Measurements from ENCODE around the gene SLC2A13.

Gene SLC2A13

DNA sequence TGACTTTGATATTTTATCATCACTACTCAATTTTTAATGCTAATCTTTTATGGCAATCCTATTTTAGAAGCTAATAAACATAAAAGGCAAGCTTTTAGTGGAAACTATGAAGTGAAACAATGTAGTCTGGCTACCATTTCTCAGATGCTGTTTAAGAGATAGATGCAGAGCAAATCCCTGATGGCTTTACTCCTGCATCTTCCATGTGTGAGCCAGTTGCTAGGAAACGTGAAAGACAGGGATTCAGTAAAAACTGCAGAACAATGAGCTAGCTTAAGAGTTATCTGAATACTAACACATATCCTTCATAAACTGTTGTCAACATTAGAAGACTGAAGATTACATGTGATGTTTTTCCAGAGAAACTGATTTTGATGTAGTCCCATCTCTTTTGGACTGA is 112.6 kb downstream of the SLC2A13 start:
- no peak for DNase-seq (ENCODE audit: low read depth, low spot score)

DNA sequence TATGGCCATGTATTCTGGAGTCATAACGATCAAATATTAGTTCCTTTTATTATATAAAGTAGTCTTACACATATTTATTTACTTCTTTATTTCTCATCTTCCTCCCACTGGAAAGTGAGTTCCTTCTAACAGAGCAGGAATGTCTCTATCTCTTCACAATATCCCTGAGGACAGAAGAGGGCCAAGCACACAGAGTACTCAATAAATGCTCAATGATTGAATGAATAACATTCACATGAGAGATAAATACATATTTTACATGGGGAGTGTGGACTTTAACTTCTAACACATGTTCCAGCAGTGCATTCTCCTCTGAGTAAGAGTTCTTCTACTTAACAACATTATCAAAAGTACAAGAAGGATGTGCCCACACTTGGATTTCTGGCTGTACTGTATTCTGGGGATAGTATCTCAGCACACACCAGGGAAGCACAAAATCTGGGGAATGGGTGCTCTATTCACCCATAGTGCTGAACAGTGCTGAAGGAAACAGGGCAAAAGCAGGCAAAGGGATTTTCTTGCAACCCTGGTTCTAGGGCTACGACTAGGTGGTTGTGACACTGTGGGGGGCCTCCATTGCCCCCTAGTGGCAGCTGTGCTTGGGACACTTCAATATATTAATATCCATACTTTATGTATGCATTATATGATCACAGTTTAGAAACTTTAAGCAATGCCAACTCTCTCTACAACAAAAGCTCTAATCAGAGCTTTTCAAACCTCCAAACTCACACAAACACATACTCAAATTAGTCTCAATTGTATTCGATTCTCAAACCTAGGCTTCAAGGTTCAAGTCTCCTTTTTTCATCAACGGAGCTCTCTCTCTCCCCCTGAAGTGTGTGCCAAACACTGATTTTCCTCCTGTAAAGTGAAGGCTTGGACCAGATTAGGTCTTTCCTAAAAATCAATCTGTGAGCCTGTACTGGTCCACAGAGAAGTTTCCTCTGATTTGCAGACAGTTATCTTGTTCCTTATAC is 115.5 kb downstream of the SLC2A13 start:
- peak; percentile 14 for DNase-seq (ENCODE audit: low read depth, low spot score)

DNA sequence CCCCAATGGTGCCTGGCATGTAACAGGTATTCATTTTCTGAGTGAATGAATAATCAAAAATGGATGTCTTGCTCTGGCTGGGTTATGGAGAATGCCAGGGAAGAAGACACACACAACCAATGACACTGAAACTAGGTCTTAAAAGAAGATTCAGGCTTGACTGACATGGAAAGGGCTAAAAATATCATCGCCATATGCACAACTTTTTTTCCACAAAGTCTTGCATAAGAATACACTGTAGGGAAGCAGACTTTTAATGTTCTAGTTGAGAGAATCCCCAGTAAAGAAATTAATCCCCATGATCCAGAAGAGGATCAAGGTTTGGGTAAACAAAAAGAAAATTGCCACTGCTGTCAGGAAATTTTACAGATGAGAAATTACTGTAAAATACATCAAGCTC is 116.4 kb downstream of the SLC2A13 start:
- no peak for DNase-seq (ENCODE audit: low read depth, low spot score)

DNA sequence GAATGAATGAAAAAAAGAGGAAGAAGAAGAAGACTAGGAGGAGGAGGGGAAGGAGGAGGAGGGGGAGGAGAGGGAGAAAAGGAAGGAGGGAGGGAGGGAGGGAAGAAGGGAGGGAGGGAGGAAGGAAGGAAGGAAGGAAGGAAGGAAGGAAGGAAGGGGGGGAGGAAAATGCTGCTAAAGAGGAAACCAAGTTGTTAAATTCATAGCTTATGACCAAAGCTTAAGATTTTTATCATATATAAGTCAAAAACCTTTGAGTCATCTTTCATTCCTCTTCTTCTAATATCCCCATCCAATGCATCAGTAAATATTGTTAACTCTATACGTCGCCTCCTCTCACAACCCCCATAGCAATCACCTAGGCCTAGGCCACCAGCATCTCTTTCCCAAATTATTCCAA is 117.3 kb downstream of the SLC2A13 start:
- no peak for DNase-seq (ENCODE audit: low read depth, low spot score)

DNA sequence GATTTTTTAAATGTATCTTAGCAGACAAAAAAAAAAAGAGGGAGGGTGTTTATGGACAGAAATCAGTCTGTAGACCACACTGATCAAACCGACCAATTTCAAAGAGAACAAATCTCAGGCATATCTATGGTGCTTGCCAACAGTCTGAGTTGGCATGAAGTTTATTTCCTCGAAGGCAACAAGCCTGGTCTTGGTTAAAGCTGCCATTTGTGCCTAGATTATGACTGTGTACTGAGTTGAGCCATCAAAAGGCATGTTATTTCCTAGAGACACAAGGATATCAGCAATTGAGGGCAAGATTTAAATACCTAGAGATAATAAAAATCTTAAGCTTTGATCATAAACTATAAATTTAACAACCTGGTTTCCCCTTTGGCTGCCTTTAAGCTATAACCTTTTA is 119.2 kb downstream of the SLC2A13 start:
- no peak for DNase-seq (ENCODE audit: low read depth, low spot score)

DNA sequence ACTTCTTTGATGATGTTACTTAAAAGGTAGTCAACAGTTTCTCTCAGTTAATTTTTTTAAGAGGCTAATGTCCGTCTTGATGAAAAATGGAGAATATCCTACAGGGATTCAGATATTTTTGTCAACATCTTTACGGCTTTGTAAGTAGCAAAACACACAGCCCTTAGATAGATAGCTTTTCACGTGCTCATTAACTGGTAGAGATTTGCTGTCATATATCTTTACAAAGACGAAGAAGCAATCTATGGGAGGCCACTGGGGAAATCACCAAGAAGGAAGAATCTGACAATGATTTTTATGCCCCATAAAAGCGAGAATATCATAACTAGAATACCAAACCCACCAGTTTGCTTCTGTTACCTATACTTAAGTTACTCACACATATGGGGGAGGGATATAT is 121.2 kb downstream of the SLC2A13 start:
- DNase-seq (ENCODE audit: low read depth, low spot score) = no peak

DNA sequence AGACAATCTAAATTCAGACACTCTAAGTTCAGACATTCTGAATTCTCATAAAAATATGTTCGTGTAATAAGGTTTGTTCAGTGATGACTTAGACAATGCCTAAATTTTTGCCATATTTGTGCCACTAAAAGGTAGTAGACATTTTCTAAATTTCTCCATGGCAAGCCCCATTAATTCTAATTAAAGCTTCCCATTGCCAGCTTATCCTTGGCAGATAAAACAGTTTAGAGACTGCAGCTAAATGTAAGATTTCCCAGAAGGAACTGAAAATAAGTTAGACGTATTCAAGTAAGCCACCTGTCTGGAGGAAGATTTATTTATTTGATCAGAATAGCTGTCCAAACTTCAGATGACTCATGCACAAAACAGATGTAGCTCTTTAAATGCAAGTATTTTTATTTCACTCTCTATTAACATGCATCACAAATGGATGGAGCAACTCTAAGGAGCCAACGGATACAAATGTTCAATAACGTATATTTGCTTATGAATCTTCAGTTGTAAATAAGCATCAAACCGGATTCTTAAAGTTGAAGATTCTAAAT is 130.4 kb downstream of the SLC2A13 start:
- DNase-seq (ENCODE audit: low read depth, low spot score) = no peak

DNA sequence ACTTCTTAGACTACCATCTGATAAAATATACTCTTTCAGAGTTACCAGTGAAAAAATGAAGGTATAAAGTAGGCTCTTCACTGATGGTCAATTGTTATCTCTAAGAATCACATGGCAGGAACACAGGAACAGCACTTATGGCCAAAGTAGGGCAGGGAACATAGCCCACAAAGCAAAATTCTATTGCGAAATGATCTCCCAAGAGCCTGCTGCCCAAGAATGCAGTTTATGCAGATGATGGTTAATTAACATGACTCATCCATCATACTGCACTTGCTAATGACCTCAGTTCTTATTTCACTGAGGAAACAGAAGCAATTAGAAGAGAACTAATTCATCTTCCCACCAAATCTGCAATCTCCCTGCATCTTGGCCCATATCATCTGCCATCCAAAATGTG is 133.8 kb downstream of the SLC2A13 start:
- no peak for DNase-seq (ENCODE audit: low read depth, low spot score)

DNA sequence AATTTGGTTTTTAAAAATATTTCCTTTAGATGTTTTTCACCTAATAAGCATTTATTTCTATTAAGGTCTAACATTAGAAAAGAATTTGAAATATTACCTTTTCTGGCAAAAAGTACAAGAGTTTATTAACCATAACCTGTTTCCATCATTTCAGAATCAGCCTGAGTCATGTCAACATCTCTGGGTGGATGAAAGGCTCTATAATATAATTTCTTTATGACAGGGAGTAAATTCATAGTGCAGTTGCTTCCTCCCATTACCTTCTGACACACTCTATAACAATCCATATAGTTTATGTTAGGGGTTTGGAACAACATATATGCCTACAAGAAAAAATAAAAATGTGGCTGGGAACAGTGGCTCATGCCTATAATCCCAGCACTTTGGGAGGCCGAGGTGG is 134.5 kb downstream of the SLC2A13 start:
- no peak for DNase-seq (ENCODE audit: low read depth, low spot score)

DNA sequence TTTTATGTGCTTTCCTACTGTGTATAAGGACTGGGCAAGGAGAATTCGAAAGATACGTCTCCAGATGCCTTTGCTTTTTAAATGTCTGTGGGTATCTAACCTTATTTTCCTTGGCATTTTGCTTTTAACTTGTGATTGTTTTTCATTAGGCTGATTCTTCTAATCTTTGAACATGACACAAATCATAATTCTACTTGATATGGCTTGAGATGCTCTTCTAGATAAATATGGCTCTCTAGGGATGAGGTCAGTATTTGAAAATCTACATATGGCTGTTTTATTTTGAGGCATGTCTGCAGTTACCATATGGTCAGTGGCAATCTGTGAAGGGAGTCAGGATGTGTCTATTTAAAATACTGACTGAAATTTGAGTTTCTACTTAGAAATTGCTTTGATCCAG is 139.2 kb downstream of the SLC2A13 start:
- DNase-seq (ENCODE audit: low read depth, low spot score) = no peak

DNA sequence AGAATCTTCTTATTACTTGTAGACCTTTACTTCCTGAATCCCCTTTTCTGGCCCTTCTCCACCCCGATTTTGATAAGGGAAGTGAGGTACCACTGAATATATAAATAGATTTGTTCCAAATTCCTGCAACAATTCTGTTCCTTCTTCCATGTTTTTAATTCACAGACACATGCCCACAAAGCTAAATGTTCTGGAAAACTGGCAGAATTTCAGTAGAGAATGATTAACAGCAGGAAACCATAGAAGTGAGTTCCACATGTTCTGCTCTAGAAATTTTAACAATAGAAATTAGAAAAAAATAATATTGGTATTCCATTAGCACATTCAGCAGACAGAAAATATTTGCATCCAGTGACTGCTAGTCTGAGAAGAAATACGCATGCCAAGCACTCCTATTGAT is 139.6 kb downstream of the SLC2A13 start:
- no peak for DNase-seq (ENCODE audit: low read depth, low spot score)

DNA sequence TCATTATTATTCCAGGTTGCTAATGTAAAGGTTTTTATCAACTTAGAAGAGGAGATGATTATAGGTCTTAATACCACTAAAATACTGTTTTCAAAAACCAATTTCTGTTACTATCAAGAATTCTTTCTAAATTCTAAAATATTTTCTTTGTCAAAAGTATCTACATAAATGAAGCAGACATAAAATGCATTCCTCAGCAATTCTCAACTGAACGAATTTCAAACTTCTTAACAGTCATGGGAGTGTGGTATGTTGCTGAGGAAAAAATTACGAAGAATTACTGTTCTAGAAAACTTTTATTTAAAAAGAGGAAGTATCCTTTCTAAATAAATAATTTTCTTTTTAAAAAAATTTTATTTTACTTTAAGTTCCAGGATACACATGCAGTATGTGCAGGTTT is 146.4 kb downstream of the SLC2A13 start:
- no peak for DNase-seq (ENCODE audit: low read depth, low spot score)

DNA sequence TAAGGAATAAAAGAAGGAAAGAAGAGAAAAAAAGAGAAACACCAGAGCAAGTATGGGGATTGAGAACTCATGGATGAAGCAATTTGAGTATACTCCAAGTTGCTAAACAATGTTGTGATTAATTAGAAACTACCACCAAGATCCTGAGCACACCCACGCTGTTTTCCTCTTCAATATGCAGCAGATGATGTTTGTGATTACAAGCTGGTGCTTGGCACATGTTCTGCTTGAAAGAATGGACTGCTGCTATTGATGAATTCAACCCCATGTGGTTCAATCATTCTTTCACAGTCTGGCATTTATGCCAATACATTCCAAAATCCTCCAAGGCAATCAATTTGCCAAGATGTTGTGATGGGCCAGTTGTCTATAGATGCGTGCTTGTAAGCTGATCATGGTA is 146.8 kb downstream of the SLC2A13 start:
- no peak for DNase-seq (ENCODE audit: low read depth, low spot score)

DNA sequence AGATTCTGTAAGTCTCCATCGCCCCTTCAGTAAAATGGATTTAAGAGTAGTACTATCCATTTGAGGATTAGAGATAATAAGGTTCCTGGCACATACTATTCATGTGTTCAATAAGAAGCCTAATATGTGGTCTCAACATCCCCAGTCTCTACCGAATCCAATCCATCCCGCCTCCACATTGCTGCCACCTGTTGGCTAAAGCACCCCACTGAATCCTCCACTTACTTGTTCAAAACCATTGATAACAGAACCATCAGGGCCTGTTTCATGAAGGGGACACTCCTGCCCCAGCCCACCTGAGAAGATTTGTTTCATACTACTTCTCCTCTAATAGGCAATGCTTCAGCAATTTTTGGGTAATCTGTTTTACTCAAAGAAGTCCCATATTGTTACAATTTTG is 147.5 kb downstream of the SLC2A13 start:
- DNase-seq (ENCODE audit: low read depth, low spot score) = no peak

DNA sequence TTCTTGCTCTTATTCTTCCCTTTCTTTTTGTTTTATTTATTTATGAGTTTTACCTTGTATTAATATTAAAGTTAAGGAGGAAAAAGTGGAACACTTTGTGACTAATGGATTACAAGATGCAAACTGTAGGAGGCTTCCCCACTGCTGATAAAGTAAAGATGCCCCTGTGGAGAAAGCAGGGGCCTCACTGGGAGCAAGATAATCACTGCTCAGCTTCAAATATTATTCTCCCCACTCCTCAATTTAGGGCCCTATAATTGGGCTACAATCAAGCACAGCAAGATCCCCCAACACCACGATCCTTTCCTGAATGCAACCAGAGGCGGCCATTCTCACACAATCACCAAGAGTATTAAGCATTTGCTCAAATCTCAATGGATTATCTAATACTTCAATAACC is 149.2 kb downstream of the SLC2A13 start:
- DNase-seq (ENCODE audit: low read depth, low spot score) = no peak

DNA sequence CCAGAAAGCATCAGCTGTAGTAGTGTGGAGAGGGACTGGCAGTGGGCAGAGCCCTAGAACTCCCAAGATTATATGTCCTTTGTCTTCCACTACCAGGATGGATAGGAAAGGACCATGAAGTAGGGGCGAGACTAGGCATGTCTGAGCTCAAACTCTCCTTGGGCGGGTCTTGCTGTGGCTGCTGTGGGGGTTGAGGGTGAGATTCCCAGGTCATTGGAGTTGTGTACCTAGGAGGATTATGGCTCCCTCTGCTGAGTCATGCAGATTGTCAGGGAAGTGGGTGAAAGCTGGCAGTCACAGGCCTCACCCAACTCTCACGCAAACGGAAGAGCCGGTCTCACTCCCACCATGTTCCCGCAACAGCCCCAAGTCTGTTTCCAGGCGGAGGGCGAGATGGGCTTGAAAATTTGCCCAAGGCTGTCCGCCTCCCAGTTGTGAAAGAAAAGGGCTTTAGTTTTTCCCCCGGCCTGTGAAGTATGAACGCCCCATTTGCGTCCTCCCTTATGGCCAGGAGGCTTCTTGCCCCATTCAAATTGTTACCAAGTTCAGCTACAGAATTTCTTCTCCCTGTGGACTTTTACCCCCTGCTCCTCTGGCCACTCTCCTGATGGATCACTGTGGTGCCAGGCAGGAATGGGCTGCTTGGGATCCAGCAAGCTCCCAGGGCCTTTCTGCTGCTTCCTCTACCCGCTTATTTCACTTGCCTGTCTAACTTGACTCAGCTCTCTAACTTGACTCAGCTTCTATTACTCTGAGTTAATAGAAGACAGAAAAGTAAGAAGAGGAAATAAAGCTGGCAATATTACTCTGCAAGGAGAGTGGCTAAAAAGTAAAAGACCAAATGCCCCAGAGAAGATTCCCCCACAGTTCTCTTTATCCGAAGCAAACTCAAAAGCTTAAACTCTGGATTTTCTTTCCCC is 159.3 kb downstream of the SLC2A13 start:
- no peak for DNase-seq (ENCODE audit: low read depth, low spot score)

DNA sequence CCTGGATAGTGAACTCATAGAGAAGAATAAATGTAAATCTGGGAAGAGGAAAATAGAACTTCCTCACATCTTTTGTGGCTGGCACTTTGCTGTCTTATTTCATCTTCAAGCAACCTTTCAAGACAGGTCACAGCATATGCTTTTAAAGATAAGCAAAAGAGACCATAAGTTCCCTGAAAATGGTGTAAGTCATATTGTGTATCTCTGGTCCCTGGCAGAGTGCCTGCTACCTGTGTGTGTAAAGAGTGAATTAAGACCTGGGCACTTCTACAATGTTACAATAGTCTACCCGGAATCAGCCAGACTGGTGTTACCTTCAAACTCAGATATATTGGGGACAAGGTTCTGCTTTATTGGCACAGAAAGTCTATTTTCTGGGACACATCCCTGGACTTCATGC is 168.8 kb downstream of the SLC2A13 start:
- DNase-seq (ENCODE audit: low read depth, low spot score) = no peak

DNA sequence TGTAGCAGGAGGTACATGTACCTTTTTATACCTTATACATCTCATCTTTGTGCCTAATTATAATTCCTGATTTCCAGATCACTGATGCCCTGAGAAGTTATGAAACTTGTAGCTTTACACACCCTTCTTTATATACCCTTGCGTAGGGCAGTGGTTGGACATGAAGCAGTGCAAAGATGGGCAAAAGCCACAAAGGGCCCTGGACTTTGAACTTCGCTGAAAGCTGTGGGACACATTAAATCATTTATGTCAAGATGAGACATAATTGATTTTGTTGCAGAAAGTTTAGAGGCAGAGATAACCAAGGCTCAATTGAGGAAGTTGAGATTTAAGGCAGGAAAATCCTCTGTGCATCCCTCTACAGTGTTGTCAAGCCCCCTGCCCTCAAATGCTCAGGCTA is 170.0 kb downstream of the SLC2A13 start:
- DNase-seq (ENCODE audit: low read depth, low spot score) = no peak

DNA sequence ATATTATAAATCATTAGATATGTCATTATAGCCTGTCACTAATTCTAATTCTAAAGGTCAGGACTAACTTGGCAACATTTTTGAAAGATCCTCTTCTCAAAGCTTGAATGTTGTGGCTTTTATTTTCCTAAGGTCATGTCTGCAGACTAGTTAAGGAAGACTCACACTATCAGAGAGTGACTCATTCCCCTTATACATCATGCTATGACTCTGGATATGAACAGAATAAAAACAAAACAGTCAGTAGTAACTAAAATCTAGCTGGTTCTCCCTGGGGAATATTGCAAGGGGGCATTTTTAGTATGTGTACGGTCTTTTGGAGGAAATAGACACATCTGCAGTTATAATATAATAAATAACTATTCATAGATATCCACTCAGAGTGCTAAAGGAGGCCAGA is 170.6 kb downstream of the SLC2A13 start:
- no peak for DNase-seq (ENCODE audit: low read depth, low spot score)

DNA sequence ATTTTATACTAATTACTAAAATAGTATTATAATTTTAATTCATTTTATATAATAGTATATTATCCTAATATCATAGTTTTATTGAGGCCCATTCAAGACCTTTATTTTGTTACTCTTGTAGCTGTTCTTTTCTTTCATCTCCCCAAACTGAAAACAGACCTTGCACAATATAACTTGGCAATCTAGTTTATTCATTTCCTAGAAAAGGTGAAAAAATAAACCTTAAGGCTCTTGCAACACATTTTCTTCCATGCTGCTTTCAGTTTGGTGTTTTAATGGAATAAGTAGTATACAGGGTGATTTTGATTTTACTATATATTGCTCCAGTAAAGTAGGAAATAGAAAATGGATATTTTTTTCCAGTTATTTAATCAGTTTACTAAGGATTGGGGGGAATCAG is 174.0 kb downstream of the SLC2A13 start:
- no peak for DNase-seq (ENCODE audit: low read depth, low spot score)

DNA sequence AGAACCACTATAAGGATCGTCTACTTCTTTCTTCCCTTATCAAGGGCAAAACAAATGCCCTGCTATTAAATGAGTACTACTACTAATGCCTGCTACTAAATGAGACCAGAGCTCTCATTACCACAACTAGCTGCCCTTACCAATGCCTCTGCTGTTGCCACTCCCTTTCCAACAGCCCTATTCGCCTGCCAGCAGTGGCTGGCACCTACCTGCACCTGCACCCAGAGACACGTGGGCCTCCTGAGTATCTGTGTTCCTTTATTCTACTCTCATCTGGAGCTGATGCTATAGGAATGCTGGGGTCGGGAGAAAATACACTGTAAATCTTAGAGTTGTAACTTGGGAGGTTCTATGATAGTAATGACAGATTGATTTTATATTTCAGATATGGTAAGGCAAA is 174.7 kb downstream of the SLC2A13 start:
- no peak for DNase-seq (ENCODE audit: low read depth, low spot score)

DNA sequence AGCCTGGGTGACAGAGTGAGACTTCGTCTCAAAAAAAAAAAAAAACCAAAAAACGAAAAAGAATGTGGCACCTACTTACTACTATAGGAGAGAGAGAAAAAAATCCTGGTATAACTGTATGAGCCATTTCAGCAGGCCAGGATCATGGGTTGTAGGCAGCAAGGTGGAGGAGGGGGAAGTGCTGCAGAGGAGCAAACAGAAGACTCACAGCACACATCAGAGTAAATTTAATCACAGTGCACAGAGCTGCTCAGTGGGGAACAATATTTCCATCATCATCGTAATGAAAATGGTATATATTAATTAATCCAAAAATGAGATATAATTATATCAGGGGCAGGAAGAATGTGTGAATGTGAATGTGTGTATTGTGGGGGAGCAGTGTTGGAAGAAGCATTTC is 175.8 kb downstream of the SLC2A13 start:
- DNase-seq (ENCODE audit: low read depth, low spot score) = no peak

Data from activated naive CD8-positive, alpha-beta T cell treated with anti-CD3 and anti-CD28 coated beads, Interleukin-2, amount 50 U/mL, for 16 hours (primary cell).